ENCODE data around the gene LPP. TPM values are rescaled to one million over a fixed set of nuclear protein-coding genes. Genes with fewer than 3 reads are reported as not detected.

The LPP gene
- polyA plus RNA-seq, 4 donors: 17.0 to 31.8 (median 24.2) TPM

- DNase-seq (ENCODE audit: low read depth in 4 of 4, low spot score in 2 of 4): no peak
Measured at GRCh38 chr3:188134079-188134478, 19.9 kb upstream of the LPP start.

DNA sequence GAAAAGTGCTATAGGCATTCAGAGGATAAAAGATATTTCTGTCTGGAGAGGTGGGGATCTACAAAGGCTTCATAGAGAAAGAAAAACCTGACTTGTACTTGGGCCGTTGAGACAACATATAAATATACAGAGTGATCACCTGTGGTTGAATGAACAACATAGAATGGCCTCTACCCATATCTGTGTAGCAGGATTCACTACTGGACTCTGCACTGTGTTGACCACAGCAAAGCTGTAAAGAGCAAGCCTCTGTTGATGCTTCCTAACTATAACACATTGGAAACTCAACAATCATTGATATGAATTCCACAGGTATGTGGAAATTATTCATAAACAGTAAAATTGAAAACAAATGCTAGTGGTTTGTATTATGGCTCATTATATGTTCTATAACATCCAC is 19.1 kb upstream of the LPP start:
- DNase-seq (ENCODE audit: low read depth in 4 of 4, low spot score in 2 of 4): no peak

DNA sequence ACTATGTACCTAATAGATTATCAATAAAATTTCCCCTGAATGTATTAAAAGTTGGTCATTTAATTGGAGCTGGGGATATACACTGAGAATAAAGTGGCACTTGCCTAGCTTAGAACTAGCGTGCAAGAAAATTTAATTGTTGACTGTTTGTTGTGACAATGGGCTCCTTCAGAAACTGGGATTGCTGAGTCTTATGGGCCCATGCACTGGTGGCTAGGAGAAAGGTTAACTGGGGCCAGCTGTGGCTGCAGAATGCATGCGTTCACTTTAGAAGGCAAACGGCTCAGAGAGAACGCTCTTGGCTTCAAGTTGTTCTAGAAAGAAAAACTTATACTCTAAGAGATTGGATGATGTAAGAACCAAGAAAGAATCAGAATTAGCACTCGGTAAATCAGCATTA is 18.7 kb upstream of the LPP start:
- no peak for DNase-seq (ENCODE audit: low read depth in 4 of 4, low spot score in 2 of 4)

DNA sequence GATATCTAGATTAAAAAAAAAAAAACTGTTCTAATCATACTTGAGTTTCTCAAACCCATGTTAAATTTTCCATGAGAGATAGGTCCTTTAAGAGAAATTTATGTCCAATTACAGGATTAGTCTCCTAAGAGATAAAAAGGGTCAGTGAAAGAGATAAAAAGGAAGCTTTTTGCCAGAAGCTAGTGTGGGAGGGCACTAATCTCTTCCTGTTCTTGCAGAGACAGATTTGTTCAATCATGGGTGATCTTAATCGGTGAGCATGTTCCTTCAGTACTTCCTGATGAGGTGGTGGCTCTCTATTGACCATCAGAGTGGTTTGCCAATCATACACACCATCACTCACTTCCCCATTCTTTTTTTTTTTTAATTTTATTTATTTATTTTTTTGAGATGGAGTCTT is 16.9 kb upstream of the LPP start:
- DNase-seq (ENCODE audit: low read depth in 4 of 4, low spot score in 2 of 4): no peak

- no peak for DNase-seq (ENCODE audit: low read depth in 4 of 4, low spot score in 2 of 4)
Measured at GRCh38 chr3:188139466-188139865, 14.5 kb upstream of the LPP start.

GRCh38 chr3:188146219-188146618 is 7.7 kb upstream of the LPP start:
- no peak for DNase-seq (ENCODE audit: low read depth in 4 of 4, low spot score in 2 of 4)

GRCh38 chr3:188147782-188148181 is 6.2 kb upstream of the LPP start:
- DNase-seq (ENCODE audit: low read depth in 4 of 4, low spot score in 2 of 4): no peak

- DNase-seq (ENCODE audit: low read depth in 4 of 4, low spot score in 2 of 4): no peak
Measured at GRCh38 chr3:188148318-188148717, 5.6 kb upstream of the LPP start.

GRCh38 chr3:188149587-188149986 is 4.4 kb upstream of the LPP start:
- no peak for DNase-seq (ENCODE audit: low read depth in 4 of 4, low spot score in 2 of 4)

DNA sequence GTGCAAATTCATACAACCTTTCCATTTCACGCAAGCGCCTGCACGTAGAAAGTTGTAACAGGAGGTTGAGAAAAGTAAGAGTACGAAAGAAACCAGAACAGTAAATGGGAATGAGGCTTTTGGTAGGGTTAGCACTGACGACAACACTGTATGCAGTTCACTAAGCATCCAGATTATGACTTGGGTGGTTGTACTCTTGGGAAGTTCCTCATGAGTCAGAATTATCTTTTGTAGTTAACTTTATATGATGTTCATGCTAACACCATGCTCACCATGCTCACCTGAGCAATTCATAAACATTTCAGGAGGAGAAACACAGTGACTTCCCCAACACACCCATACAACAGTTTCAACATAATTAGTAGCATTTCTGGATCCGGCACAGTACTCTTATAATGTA is 3.0 kb upstream of the LPP start:
- no peak for DNase-seq (ENCODE audit: low read depth in 4 of 4, low spot score in 2 of 4)

GRCh38 chr3:188151438-188151837 is 2.5 kb upstream of the LPP start:
- no peak for DNase-seq (ENCODE audit: low read depth in 4 of 4, low spot score in 2 of 4)

- DNase-seq (ENCODE audit: low read depth in 4 of 4, low spot score in 2 of 4): peak in 3 of 4 donors; percentile 32 to 43 (median 34)
Measured at GRCh38 chr3:188152660-188153436, 1.1 kb upstream of the LPP start.

GRCh38 chr3:188153437-188154013 is 432 bp upstream of the LPP start:
- DNase-seq (ENCODE audit: low read depth in 4 of 4, low spot score in 2 of 4): peak; percentile 65 to 82 (median 72)

DNA sequence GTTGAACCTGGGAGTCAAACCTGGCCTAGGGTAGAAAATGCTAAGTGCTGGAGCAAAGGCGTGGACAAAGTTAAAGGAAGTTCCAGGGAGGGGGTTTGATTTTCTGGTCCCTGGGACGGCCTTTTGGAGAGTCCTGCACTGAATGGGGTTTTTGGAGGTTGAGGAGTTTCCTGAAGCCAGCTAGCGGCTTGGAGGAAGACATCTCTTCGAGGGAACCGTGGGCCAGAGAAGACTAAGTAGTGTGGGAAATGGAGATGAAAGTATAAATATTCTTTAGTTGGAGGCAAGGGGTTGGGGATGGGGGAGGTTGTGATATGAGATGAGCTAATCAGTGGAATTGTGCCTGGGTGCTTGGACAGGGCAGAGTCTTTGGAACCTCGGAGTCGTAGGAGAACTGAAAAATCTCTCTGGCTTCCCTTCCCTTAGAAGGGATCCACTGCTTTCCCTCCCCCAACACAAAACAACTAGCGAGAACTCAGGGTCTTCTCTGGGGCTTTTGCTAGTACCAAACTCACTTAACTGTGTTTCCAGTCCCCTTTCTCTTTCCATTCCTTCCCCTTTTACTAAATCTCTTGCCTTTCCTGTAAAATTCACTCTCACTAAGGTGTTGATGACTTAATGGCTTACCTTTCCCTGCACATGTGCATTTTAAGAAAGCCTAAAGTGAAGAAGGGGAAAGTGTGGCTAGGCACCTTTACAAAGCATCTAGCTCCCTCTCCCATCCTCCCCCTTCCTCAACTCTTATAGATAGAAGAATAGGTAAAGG is 1.0 kb downstream of the LPP start:
- no peak for DNase-seq (ENCODE audit: low read depth in 4 of 4, low spot score in 2 of 4)

DNA sequence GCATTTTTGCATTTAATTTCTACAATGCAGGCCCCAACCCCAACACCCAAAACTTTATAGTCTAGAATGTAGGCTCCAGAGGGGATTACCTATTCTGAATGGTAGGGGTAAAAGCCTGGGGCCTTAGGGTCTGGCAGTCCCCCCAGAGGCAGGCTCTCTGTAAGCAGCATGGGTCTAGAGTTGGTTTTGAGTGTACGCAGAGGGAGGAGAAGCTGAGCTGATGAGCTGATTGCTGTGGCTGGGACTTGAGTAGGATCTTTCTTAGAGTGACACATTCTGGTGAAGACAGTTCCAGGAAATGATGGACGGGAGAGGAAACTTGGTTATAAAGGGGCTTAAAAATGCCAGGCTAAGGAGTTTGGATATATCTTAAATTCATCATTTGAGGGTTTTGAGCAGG is 2.1 kb downstream of the LPP start:
- DNase-seq (ENCODE audit: low read depth in 4 of 4, low spot score in 2 of 4): no peak

GRCh38 chr3:188157407-188157806 is 3.5 kb downstream of the LPP start:
- no peak for DNase-seq (ENCODE audit: low read depth in 4 of 4, low spot score in 2 of 4)

- no peak for DNase-seq (ENCODE audit: low read depth in 4 of 4, low spot score in 2 of 4)
Measured at GRCh38 chr3:188157971-188158370, 4.0 kb downstream of the LPP start.

GRCh38 chr3:188158731-188159310 is 4.9 kb downstream of the LPP start:
- no peak for DNase-seq (ENCODE audit: low read depth in 4 of 4, low spot score in 2 of 4)

DNA sequence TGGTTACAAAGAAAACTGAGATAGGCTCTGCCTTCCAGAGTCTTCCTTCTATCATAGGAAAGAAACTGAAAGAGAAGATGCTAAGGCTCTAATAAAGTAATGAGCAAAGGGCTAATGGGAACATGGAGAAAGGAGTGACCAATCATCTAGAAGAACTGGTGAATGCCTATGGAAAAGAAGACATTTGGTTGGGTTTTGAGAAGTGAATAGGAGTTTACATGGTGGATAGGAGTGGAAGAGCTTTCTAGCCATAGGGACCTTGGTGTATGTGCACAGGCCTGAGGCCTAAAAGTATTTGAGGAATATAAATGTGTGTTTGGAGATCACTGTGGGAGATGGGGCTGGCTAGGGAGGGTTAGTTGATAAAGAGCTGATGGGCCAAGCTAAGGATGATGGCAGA is 6.8 kb downstream of the LPP start:
- DNase-seq (ENCODE audit: low read depth in 4 of 4, low spot score in 2 of 4): no peak

- no peak for DNase-seq (ENCODE audit: low read depth in 4 of 4, low spot score in 2 of 4)
Measured at GRCh38 chr3:188164248-188164687, 10.3 kb downstream of the LPP start.

- no peak for DNase-seq (ENCODE audit: low read depth in 4 of 4, low spot score in 2 of 4)
Measured at GRCh38 chr3:188165596-188165995, 11.6 kb downstream of the LPP start.
